Ramos (cell line): Measurements from ENCODE around the gene TFDP1.

Experiments
- in situ Hi-C: fragments of 300-500 bp; cut with MboI; formaldehyde crosslinking; loops from one replicate; pipeline ENCODE4 v1.14.3; 2022; ENCODE audit warnings: low sequenced_read_pairs; ENCODE audit not compliant: unreplicated experiment

Gene TFDP1

DNA sequence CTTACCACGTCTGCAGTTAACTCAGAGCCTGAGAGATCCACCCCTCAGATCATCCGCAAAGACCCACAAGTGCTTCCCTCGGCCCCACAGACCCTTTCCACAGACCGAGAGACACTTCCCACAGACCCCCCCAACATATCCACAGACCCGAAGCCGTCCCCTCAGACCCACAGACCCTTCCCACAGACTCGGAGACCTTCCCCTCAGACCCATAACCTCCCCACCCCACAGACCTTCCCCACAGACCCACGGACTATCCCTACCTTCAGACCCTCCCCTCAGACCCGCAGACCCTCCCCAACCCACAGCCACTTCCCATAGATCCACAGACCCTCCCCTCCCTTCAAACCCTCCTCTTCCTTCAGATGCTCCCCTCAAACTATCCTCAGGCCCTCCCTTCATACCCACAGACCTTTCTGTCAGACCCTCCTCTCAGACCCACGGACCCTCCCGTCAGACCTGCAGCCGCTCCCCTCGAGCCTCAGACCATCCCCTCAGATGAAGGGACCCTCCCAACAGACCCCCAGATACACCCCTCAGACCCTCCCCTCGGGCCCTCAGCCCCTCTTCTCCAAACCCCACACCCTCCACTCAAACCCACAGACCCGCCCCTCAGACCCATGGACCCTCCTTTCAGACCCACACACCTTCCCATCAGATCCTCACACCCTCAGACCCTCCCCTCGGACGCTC lies 20.1 kb upstream of the TFDP1 start:
- in situ Hi-C loops: no loop called here

DNA sequence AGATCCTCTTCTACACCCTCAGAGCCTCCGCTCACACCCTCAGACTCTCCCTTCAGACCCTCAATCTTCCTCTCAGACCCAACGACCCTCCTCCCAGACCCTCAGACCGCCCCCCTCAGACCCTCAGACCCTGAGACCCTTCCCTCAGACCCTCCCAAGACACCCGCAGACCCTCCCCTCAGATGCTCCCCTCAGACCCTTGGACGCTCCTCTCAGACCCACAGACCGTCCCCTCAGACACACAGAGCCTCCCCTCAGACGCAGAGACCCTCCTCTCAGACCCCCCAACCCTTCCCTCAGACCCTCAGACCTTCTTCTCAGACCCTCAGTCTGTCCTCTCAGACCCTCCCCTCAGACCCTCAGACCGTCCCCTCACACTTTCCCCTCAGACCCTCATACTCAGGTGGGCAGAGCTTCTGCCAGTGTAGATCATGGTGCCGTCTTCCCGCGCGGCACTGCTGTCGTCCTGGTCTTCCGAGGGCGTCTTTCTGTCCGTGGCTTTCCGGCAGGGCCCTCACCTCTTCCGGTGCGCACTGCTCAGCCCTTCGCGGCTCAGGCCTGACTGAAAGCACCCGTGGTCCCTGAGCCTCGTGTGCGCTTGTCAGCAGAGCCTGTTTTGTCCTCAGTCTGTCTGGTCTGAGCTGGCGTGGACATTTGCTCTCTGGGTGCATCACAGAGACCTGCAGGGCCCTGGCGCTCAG lies 18.9 kb upstream of the TFDP1 start:
- in situ Hi-C loops: no loop called here

DNA sequence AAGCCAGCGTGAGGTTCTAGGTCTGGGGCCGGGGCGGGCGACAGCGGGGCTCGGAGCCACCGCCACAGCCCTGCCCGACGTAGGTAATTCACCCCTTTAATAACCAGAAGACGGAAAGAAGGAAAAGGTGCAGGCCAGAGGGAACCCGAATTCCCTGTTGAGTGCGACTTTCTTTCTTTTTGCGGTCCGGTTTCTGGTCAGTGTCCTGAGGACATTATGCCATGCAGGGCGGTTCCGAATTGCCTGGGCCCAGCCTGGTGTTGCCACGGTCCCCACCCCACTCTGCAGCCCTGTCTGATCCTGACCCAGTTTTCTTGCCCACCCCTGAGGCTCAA lies 18.4 kb upstream of the TFDP1 start:
- in situ Hi-C loops: no loop called here

DNA sequence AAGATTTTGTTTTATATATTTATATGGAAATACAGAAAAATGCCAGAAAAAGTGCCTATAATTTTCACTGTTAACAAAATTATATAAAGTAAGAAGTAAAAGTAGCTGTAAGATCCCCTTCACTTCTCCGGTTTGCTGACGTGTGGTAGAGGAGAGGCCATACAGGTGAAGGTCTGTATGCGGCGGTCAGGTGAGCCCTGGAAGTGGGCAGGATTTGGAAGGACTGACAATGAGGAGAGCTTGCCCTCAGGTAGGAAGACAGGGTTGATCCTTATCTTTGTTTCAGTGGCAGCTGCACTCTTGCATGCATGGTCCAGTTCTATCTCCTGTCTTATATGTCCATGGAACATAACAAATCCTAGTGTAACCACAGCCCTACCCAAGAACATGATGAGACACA lies 16.9 kb upstream of the TFDP1 start:
- in situ Hi-C loops: no loop called here

DNA sequence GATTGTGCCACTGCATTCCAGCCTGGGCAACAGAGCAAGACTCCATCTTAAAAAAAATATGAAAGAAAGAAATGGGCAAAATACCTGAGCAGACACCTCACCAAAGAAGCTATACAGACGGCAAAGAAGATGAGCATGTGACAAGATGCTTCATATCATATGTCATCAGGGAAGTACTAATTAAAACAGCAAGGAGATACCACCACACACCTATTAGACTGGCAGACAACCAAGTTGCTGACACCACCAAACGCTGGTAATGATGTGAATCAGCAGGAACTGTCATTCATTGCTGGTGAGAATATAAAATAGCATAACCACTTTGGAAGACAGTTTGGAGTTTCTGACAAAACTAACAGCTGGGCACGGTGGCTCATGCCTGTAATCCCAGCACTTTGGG lies 11.5 kb upstream of the TFDP1 start:
- in situ Hi-C loops: no loop called here

DNA sequence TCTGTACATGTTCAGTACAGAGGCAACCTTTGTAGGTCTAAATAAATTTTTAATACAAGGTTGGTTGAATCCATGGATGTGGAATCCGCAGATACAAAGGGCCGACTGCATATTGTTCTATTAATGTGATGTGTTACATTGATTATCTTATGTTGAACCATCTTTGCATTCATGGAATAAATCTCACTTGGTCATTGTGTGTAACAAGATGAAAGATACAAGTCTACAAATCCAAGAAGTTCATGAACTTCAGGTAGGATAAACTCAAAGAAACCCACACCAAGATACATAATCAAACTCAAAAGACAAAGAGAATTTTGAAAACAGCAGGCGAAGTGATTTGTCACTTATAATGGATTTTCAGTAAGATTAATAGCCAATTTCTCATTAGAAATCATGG lies 8.0 kb upstream of the TFDP1 start:
- in situ Hi-C loops: no loop called here

DNA sequence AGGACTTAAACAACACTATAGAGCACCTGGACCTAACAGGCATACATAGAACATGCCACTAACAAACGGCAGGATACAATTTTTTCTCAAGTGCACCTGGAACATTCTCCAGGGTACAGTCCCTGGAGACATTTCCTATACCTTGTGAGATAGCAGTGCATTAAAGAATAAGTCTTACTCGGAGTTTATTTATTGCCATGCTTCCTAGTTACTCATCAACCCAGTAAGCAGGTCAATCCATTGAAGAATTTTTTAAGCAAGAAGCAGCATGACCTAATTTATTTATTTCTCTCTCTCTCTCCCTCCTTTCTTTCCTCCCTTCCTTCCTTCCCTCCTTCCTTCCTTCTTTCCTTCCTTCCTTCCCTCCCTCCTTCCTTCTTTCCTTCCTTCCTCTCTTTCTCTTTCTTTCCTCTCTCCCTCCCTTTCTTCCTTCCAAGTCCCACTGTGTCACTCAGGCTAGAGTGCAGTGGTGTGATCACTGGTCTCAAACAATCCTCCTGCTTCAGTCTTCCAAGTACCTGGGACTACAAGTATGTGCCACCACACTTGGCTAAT lies 6.6 kb upstream of the TFDP1 start:
- in situ Hi-C loops: no loop called here

DNA sequence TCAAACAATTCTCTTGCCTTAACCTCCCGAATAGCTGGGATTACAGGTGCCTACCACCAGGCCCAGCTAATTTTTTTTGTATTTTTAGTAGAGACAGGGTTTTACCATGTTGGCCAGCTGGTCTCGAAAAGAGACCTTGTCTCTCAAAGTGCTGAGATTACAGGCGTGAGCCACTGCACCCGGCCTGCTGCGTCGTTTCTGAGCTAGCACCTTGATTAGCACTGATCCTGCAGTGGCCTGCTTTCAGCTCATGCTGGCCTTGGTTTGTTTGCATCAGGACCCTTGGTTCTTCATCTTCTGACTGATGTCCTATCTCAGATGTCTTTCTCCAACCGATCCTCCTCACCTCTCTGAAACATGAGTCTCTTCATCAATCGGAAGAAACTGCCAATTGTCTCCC lies 4.9 kb upstream of the TFDP1 start:
- in situ Hi-C loops: no loop called here

DNA sequence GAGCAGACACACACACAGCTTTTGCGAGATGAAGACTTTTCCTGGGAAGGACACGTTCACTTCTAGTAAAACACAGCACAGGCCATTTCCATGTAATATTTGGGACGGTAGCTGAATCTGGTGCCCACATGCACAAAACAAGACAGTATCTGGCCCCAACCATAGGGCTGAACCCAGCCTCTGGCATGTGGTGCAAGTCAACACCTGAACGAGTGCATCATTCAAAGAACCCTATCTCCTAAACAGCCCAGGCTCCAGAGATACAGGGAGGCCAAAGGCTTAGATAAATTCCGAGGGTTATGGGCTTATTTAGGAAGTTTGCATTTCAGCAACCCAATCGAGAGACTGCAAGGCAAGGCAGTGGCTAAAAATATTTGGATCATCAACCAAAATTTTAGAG lies 2.7 kb upstream of the TFDP1 start:
- in situ Hi-C loops: no loop called here

DNA sequence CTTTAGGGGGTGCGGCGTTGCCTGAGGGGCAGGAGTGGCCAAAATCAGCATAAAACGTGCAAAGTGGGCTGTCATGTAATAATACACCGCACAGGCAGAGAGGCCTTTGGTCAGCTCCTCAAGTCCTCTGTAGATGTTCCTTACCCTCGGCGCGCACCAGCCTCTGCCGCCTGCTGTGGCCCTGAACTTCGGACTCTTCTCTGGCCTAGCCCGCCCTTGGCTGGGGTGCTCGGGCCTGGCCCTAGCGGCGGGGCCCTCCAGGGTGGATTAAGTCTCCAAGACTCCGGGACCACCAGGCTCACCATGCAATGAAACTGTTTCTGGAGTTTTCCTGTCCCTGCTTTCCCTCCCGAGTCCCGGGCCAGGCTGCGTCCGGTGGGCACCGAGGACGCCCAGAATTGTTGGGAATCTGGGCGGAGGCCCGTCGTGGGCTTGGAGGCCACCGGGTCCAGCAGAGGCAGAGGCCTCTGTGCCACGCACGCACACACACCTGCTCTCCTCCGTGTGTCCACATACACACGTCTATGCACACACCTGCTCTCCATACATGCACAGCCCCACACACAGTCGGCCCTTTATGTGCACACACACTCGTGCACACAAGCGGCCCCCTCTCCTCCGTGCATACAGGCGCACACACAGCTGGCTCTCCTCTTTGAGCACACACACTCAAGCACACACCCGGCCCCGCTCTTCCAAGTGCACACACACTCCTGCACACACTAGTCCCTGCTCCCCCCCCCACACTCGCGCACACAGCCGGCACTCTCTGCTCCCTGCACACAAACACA lies 1.5 kb upstream of the TFDP1 start:
- in situ Hi-C loops: no loop called here

DNA sequence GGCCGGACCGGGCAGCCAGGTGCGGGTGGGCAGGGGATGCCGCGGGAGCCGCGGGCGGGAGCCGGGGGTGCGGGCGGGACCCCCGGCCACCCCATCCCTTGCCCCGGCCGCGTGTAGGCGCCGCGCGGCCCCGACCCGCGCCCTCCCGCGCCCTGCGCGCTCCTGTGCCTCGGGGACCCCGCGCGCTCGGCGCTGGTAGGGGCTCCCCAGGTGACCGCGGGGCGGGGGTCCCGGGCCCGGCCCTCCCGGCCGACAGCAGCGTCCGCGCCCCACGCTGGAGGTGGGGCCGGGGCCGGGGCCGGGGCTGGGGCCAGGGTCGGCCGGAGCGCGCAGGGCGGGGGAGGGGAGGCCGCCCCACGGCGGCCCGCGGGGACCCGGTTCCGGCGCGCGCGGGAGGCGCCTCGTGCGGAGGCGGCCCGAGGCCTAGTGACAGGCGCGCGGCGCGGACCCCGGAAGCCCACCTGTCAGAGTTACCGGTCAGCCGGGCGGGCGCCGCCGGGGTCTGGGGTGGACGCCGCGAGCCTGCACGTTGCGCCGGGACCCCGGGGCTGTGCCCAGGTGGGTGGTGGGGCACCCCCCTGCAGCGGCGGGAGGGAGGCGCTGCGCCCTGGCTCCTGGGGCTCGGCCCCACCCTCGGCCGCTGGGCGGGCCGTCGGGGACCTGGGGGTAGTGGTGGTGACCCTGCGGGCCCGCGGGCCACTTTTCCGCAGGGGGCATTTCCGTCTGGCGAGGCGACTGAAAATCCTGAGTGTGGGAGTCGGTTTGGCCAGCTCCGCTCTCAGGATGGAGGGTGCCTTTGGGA lies 518 bp downstream of the TFDP1 start:
- in situ Hi-C loops: no loop called here

DNA sequence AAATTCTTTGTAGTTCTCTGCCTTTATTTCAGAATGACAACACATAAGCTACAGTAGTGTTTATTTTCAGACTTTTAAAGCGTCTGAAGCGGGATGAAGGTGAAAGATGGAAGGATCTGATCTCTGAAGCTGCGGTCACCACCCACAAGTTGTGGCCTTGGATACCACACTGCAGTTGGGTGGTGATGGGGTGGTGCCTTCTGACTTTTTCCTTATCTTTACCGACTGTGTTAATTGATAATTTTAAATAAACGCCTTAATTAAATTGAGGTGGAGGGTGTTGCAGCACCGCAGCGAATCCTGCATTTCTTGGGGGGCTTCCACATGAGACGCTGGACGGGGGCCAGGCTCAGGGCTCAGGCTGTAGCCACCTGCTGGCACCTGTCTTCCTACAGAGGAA lies 1.3 kb downstream of the TFDP1 start:
- in situ Hi-C loops: no loop called here

DNA sequence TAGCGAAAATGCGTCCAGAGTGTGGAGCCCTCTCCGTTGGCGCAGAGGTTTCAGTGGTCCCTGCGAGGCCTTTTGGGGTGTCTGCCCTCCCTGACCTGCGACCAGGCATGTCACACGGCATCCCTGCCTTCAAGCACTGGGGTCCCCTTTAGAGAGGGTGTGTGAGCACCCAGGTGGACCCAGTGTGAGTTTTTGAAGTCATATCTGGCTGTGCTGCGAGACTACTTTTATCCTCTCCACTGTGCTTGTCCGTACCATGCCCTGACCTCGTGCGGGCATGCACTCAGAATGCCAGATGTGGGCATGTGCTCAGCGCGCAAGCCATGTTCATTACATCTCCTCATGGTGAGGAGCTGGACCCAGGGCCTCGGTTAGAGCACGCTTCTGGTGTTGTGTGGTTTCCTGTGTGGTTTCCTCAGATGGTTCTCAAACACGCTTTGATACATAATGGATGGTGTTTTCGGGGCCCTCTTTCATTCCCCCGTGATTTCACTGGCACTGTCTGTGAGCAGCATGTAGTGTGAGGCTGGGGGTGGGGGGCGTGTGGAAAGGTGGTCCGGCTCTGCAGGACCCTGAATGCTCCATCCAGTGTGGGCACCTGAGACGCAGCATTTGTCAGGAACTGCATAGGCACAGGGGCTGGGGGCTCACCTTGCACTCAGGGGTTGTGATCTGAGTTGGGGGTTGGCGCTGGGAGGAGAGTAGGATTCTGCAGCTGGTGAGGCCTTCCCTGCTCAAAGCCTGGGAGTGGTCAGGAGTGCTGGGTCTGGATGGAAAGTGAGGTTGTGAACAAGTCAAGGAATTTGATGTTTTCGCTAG lies 2.3 kb downstream of the TFDP1 start:
- in situ Hi-C loops: no loop called here

DNA sequence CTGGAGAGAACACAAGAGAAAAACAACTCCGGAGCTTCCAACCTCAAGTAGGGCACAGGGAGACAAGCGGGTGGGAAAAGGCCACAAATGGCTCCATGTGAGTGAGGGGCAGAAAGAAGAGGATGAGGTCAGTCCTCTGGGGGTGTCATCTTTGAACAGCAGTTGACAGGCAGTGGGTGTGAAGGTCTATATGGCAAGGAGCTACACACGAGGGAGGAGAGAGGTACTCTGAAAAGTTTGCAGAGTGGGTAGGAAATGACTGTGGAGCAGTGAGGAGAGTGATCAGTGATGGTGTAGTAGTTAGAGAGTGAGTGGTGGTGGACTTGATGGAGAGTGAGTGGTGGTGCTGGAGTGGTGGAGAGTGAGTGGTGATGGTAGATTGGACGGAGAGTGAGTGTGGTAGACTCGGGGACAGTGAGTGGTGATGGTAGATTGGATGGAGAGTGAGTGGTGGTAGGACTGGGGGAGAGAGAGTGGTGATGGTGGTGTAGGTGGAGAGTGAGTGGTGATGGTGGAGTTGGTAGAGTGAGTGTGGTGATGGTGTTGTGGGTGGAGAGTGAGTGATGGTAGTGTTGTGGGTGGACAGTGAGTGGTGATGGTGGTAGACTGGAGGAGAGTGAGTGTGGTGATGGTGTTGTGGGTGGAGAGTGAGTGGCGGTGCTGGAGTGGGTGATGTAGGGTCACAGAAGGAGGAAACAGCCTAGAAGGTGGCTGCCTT lies 4.0 kb downstream of the TFDP1 start:
- in situ Hi-C loops: no loop called here

DNA sequence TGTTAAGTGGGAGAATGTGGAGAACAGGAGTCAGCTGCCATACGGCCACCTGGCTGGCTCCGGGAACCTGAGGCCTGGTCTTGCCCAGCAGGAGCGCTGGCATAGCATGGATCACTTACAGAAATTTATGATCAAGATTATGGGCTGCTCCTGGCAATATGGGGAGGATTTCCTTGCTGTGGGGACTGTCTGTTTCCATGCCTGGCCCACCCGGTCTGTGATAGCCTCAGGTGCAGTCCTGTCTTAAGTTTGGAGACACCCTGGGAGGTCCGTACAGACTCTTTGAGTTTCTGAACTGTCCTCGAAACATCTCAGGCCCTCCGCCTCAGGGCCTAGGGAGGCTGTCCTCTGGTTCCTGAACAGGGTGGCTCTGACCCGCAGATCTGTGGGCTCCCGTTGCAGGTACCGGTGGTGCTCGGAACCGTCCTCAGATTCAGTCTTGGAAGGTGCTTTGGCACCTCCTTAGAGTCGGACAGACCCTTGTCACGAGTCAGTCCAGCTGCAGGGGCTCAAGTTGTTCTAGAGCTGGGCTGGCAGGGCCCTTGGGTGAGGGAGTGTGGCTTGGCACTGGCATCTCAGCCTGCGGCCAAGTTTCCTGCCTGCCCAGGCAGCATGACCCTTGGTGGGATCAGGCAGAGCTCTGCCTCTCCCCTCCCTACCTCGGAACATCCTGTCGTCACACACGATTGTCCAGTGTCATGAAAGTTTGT lies 4.9 kb downstream of the TFDP1 start:
- in situ Hi-C loops: no loop called here

DNA sequence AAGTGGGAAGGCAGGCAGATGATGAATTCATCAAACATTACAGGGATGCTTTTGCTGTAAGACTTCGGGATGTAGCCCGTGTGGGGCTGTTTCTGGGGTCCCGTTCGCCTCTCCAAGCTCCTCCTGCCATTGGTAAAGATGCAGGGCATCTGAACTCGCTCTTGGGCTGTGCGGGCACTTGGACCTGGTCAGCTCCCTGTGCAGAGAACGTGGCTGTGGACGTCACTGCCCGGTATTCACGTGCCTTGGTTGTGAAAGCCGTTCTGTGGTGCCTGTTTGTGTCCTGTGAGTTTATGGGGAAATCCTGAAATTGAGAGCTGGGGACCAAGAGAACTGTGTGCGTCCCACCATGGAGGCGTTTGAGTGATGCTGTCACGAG lies 5.4 kb downstream of the TFDP1 start:
- in situ Hi-C loops: no loop called here

DNA sequence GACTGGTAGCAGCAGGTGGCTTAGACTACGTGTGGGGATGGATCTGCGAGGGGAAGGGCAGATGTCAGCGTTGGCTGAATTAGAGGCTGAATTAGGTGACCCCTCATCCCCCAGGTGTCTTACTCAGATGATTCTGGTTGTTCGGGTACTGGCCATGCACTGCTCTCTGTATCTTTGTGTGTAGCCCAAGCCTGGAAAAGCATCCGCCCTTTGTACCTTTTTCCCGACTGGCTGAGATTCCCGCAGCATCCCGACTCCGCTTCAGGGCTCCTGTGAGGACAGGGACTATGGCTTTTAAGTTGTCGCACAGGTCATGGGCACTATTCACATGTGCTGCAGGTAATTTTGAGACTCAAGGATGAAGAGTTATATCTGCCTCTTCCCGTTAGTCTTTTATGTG lies 7.2 kb downstream of the TFDP1 start:
- in situ Hi-C loops: no loop called here

DNA sequence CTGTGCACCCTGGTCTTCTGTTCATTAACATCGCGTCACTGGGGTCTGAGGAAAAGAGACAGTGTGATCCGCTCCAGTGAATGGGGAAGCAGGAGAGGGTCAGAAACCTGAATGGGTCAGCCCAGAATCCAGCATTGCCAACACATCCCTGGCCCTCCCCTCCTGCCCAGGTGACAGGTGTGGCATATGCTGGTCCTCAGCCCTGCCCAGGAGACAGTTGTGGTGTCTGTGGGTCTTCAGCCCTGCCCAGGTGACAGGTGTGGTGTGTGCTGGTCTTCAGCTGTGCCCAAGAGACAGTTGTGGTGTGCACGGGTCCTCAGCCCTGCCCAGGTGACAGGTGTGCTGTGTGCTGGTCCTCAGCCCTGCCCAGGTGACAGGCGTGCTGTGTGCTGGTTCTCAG lies 8.0 kb downstream of the TFDP1 start:
- in situ Hi-C loops: no loop called here
